Natural killer cell (primary cell): ENCODE results near the gene ZSWIM9. TPM values are rescaled to one million over a fixed set of nuclear protein-coding genes. Genes with fewer than 3 reads are reported as not detected.

ENCODE experiments used
- ATAC-seq, 3 donors: fragments of 150-1000 bp in 2 of 3; fragments of 200-7000 bp in 1 of 3; cut with Tn5 transposase; 1 replicate in 1 of 3; 2 replicates in 2 of 3; pipeline ENCODE4 v1.10.0; 2021; ENCODE audit warnings: mild to moderate bottlenecking in 2 of 3, moderate library complexity in 2 of 3
- DNase-seq, 2 donors: peaks; one replicate each; pipeline versions ENCODE4 v3.0.0 to v3.0.0-alpha.2; 2013 to 2021; ENCODE audit warnings: mixed read lengths in 1 of 2
- H3K27ac ChIP-seq: one replicate; pipeline ENCODE4 v1.5.1; 2013; ENCODE audit warnings: mild to moderate bottlenecking, low read length
- H3K27me3 ChIP-seq: one replicate; pipeline ENCODE4 v1.6.1; 2013; ENCODE audit warnings: low read length; ENCODE audit not compliant: control insufficient read depth, insufficient read depth
- H3K36me3 ChIP-seq: one replicate; pipeline ENCODE4 v1.6.1; 2013; ENCODE audit warnings: low read length; ENCODE audit not compliant: control insufficient read depth, insufficient read depth
- H3K4me1 ChIP-seq: one replicate; pipeline ENCODE4 v1.6.1; 2013; ENCODE audit warnings: low read length; ENCODE audit not compliant: control insufficient read depth, insufficient read depth
- H3K4me3 ChIP-seq: one replicate; pipeline ENCODE4 v1.5.1; 2013; ENCODE audit warnings: low read length
- H3K9me3 ChIP-seq: one replicate; pipeline ENCODE4 v1.6.1; 2013; ENCODE audit warnings: low read length; ENCODE audit not compliant: control insufficient read depth, insufficient read depth
- H3K27ac Mint-ChIP-seq, 2 donors: one replicate each; pipeline ENCODE4 v1.8.0; 2022; ENCODE audit warnings: mild to moderate bottlenecking in 2 of 2, mixed read lengths in 2 of 2, moderate library complexity in 1 of 2
- H3K27me3 Mint-ChIP-seq, 2 donors: one replicate each; pipeline ENCODE4 v1.8.0; 2022; ENCODE audit warnings: low read depth in 2 of 2, mixed read lengths in 2 of 2
- H3K36me3 Mint-ChIP-seq: one replicate; pipeline ENCODE4 v1.8.0; 2022; ENCODE audit warnings: mixed read lengths
- H3K4me1 Mint-ChIP-seq, 2 donors: one replicate each; pipeline ENCODE4 v1.8.0; 2022; ENCODE audit warnings: mixed read lengths in 2 of 2
- H3K4me3 Mint-ChIP-seq: one replicate; pipeline ENCODE4 v1.8.0; 2022; ENCODE audit warnings: mild to moderate bottlenecking, moderate library complexity, mixed read lengths
- H3K9me3 Mint-ChIP-seq, 2 donors: one replicate each; pipeline ENCODE4 v1.8.0; 2022; ENCODE audit warnings: mixed read lengths in 2 of 2
- CTCF ChIP-seq: fragments of 200-600 bp; IDR thresholded peaks from one replicate; pipeline ENCODE4 v1.8.0; 2022; ENCODE audit warnings: antibody characterized with exemption
- WGBS: methylation state at CpG from one replicate; pipeline ENCODE4 v1.1.7; 2013; ENCODE audit warnings: missing lambda C conversion rate; ENCODE audit not compliant: insufficient coverage; 5-methylcytosine and 5-hydroxymethylcytosine counted together
- intact Hi-C: fragments of 100-400 bp; cut with micrococcal nuclease; formaldehyde crosslinking; loops from one replicate; pipeline ENCODE4 v1.14.2; 2022
- total RNA-seq, 4 donors: library from RNA; stranded (reverse); fragments of 120-200 nt in 1 of 4; gene quantifications; one replicate each; pipeline versions ENCODE4 v1.2.3 to v1.2.4, GENCODE V29; 2013 to 2022

ZSWIM9 gene
- total RNA-seq, 3 donors from 2014 or later (not counting 1 experiment from before 2014, with no cell fraction given) = 4.0 to 7.0 (median 5.4) TPM

GRCh38 chr19:48175578-48175977, 5.1 kb downstream of the ZSWIM9 start:
- Histone ChIP-seq H3K27me3 (no peaks in the 10 kb centered on the region), H3K27ac (no peak overlapping the region), H3K36me3 (peaks cover 11% of the 10 kb centered on the region), H3K4me1 (peaks cover 10% of the 10 kb centered on the region), H3K4me3 (no peak overlapping the region), H3K9me3 (no peaks in the 10 kb centered on the region)
- H3K4me1 Mint-ChIP-seq = peaks cover 17 to 28% of the 10 kb centered on the region in 2 donors
- H3K27me3 Mint-ChIP-seq = no peaks in the 10 kb centered on the region
- H3K27ac Mint-ChIP-seq = peak overlapping the region in 1 of 2 donors; percentile 56
- H3K36me3 Mint-ChIP-seq = peaks cover 8% of the 10 kb centered on the region
- no peak for DNase-seq
- WGBS = 94% methylated on average over 10 of the region's 10 CpGs
- H3K9me3 Mint-ChIP-seq = no peaks in the 10 kb centered on the region
- intact Hi-C loops = no loop called here
- H3K4me3 Mint-ChIP-seq = no peak overlapping the region
- no peak for TF ChIP-seq CTCF
- no peak for ATAC-seq

- no peak overlapping the region for H3K27ac Mint-ChIP-seq
- peaks cover 8% of the 10 kb centered on the region for H3K36me3 Mint-ChIP-seq
Measured at GRCh38 chr19:48176226-48176625, 5.7 kb downstream of the ZSWIM9 start.

GRCh38 chr19:48181505-48181904, 11.0 kb downstream of the ZSWIM9 start:
- intact Hi-C loops = no loop called here
- H3K27ac Mint-ChIP-seq = no peak overlapping the region
- Histone ChIP-seq H3K27ac (no peak overlapping the region), H3K36me3 (no peaks in the 10 kb centered on the region), H3K9me3 (no peaks in the 10 kb centered on the region), H3K4me1 (no peaks in the 10 kb centered on the region), H3K27me3 (no peaks in the 10 kb centered on the region), H3K4me3 (no peak overlapping the region)
- H3K36me3 Mint-ChIP-seq = no peaks in the 10 kb centered on the region
- WGBS = over 99% methylated on average over 4 of the region's 5 CpGs
- no peak for TF ChIP-seq CTCF
- no peaks in the 10 kb centered on the region for H3K27me3 Mint-ChIP-seq
- DNase-seq (no peak), ATAC-seq (no peak)
- peaks cover 0 to 2% of the 10 kb centered on the region in 2 donors for H3K9me3 Mint-ChIP-seq
- H3K4me3 Mint-ChIP-seq = no peak overlapping the region
- H3K4me1 Mint-ChIP-seq = peaks cover 0 to 4% of the 10 kb centered on the region in 2 donors

More at GRCh38 chr19:48176226-48176625, 5.7 kb downstream of the ZSWIM9 start:
- H3K4me3 Mint-ChIP-seq = no peak overlapping the region
- WGBS = 88% methylated on average over 2 of the region's 3 CpGs
- Histone ChIP-seq H3K9me3 (no peaks in the 10 kb centered on the region), H3K4me1 (peaks cover 4% of the 10 kb centered on the region), H3K36me3 (peaks cover 11% of the 10 kb centered on the region), H3K4me3 (no peak overlapping the region), H3K27me3 (no peaks in the 10 kb centered on the region), H3K27ac (no peak overlapping the region)
- no peaks in the 10 kb centered on the region for H3K9me3 Mint-ChIP-seq
- H3K4me1 Mint-ChIP-seq = peaks cover 12 to 22% of the 10 kb centered on the region in 2 donors
- TF ChIP-seq CTCF = no peak
- DNase-seq (no peak), ATAC-seq (no peak)
- intact Hi-C loops = no loop called here
- H3K27me3 Mint-ChIP-seq = no peaks in the 10 kb centered on the region

- DNase-seq (no peak), ATAC-seq (no peak)
- H3K9me3 Mint-ChIP-seq = peaks cover 0 to 2% of the 10 kb centered on the region in 2 donors
- no peaks in the 10 kb centered on the region for H3K36me3 Mint-ChIP-seq
- H3K4me1 Mint-ChIP-seq = no peaks in the 10 kb centered on the region
- H3K27me3 Mint-ChIP-seq = no peaks in the 10 kb centered on the region
- Histone ChIP-seq H3K4me1 (no peaks in the 10 kb centered on the region), H3K4me3 (no peak overlapping the region), H3K36me3 (no peaks in the 10 kb centered on the region), H3K9me3 (no peaks in the 10 kb centered on the region), H3K27me3 (no peaks in the 10 kb centered on the region), H3K27ac (no peak overlapping the region)
- no peak for TF ChIP-seq CTCF
- no peak overlapping the region for H3K4me3 Mint-ChIP-seq
- intact Hi-C loops = no loop called here
- 97% methylated on average over 38 of the region's 38 CpGs for WGBS
- no peak overlapping the region for H3K27ac Mint-ChIP-seq
Measured at GRCh38 chr19:48182434-48182833, 12.0 kb downstream of the ZSWIM9 start.
